ENCODE measurements around the gene P2RY6. TPM values are rescaled to one million over a fixed set of nuclear protein-coding genes. Genes with fewer than 3 reads are reported as not detected.

The P2RY6 gene
- total and polyA plus RNA-seq, 2 of the 8 experiments (the other 6 are each of a cell fraction or from before 2014, with no cell fraction given) = 0.15 TPM; not detected in 1

DNA sequence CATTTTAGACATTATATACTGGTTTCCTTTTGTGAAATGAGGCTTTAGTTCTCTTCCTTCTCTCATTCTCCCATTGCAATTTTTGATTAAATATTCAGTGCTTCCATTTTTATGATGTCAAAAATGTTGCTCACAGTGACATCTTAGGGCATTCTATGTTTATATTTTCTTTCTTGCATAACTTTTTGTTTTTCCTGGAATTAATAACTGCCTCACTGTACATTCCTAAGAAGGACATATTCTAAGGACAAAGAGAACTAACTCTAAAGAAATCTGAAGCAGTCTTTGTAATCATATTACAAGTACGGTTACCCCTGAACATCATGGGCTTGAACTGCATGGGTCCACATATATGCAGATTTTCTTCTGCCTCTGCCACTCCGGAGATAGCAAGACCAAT lies 25.8 kb upstream of the P2RY6 start (continued):
- TF ChIP-seq TAF1 (IDR thresholded peaks at IDR 0.05; ENCODE audit: low read depth, low read length) = no peak

Data from H1 (cell line).